ENCODE data around the gene ASXL1. TPM values are rescaled to one million over a fixed set of nuclear protein-coding genes. Genes with fewer than 3 reads are reported as not detected.

The ASXL1 gene
- total and polyA plus RNA-seq, 10 of the 15 experiments (the other 5 are each of a cell fraction or from before 2014, with no cell fraction given), result 11.0 to 87.6 (median 56.8) TPM

DNA sequence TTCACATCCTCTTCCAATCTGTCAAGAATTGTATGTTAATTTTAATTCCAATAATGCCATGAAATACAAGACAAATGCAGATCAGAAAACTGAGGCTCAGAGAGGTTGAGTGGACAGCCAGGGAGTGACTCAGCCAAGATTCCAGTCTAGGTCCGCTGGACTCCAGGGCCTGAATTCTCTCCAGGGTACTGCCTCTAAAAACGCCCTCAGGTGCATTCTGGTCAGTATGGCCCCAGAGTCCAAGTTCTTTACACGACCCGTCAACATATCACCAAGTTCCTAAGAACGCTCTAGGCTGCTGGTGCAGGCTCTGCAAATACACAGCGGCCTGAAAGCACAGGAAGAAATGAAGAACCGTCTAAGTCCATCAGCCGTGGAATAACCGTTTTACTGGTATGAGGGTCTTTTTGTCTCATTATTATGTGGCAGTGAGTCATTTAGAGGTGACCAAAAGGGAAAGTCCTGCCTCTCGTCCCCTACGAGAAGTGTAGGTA, 709 bp upstream of the ASXL1 start (continued):
- TF ChIP-seq, protein P1, sequence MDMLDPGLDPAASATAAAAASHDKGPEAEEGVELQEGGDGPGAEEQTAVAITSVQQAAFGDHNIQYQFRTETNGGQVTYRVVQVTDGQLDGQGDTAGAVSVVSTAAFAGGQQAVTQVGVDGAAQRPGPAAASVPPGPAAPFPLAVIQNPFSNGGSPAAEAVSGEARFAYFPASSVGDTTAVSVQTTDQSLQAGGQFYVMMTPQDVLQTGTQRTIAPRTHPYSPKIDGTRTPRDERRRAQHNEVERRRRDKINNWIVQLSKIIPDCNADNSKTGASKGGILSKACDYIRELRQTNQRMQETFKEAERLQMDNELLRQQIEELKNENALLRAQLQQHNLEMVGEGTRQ (IDR thresholded peaks at IDR 0.05; ENCODE audit: borderline replicate concordance, low read depth, low read length), result no peak
- TF ChIP-seq NBN (IDR thresholded peaks at IDR 0.05) (no peak; the same call in 1 of the 2 replicates), RUNX3 (IDR thresholded peaks at IDR 0.05; ENCODE audit: low read length) (peak; percentile 96), HCFC1 (IDR thresholded peaks at IDR 0.05; ENCODE audit: low read length) (no peak), TCF12 (IDR thresholded peaks at IDR 0.05; ENCODE audit: low read depth, low read length) (peak; percentile 33; the same call in 1 of the 2 replicates), EED (IDR thresholded peaks at IDR 0.05; ENCODE audit: low read depth) (peak; percentile 94), SRF (IDR thresholded peaks at IDR 0.05; ENCODE audit: low read depth in 2 of 2, low read length in 2 of 2) (peak in 1 of 2 experiments; percentile 85; a peak in 2 of 4 replicates), DPF2 (IDR thresholded peaks at IDR 0.05) (peak; percentile 96), SMC3 (IDR thresholded peaks at IDR 0.05; ENCODE audit: borderline replicate concordance, low read length) (no peak), PAX5 (IDR thresholded peaks at IDR 0.05; ENCODE audit: borderline replicate concordance, low read depth, low read length) (peak; percentile 89), POLR2AphosphoS2 (IDR thresholded peaks at IDR 0.05; ENCODE audit: low read depth, low read length) (peak; percentile 20; the same call in 1 of the 2 replicates)
- TF ChIP-seq, protein P2, sequence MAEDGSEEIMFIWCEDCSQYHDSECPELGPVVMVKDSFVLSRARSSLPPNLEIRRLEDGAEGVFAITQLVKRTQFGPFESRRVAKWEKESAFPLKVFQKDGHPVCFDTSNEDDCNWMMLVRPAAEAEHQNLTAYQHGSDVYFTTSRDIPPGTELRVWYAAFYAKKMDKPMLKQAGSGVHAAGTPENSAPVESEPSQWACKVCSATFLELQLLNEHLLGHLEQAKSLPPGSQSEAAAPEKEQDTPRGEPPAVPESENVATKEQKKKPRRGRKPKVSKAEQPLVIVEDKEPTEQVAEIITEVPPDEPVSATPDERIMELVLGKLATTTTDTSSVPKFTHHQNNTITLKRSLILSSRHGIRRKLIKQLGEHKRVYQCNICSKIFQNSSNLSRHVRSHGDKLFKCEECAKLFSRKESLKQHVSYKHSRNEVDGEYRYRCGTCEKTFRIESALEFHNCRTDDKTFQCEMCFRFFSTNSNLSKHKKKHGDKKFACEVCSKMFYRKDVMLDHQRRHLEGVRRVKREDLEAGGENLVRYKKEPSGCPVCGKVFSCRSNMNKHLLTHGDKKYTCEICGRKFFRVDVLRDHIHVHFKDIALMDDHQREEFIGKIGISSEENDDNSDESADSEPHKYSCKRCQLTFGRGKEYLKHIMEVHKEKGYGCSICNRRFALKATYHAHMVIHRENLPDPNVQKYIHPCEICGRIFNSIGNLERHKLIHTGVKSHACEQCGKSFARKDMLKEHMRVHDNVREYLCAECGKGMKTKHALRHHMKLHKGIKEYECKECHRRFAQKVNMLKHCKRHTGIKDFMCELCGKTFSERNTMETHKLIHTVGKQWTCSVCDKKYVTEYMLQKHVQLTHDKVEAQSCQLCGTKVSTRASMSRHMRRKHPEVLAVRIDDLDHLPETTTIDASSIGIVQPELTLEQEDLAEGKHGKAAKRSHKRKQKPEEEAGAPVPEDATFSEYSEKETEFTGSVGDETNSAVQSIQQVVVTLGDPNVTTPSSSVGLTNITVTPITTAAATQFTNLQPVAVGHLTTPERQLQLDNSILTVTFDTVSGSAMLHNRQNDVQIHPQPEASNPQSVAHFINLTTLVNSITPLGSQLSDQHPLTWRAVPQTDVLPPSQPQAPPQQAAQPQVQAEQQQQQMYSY (CRISPR knock-in tag; IDR thresholded peaks at IDR 0.05), result no peak
- TF ChIP-seq, protein P3, sequence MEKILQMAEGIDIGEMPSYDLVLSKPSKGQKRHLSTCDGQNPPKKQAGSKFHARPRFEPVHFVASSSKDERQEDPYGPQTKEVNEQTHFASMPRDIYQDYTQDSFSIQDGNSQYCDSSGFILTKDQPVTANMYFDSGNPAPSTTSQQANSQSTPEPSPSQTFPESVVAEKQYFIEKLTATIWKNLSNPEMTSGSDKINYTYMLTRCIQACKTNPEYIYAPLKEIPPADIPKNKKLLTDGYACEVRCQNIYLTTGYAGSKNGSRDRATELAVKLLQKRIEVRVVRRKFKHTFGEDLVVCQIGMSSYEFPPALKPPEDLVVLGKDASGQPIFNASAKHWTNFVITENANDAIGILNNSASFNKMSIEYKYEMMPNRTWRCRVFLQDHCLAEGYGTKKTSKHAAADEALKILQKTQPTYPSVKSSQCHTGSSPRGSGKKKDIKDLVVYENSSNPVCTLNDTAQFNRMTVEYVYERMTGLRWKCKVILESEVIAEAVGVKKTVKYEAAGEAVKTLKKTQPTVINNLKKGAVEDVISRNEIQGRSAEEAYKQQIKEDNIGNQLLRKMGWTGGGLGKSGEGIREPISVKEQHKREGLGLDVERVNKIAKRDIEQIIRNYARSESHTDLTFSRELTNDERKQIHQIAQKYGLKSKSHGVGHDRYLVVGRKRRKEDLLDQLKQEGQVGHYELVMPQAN (conservative IDR thresholded peaks at IDR 0.05), result no peak; the same call in 1 of the 2 replicates
- TF ChIP-seq, protein P4, sequence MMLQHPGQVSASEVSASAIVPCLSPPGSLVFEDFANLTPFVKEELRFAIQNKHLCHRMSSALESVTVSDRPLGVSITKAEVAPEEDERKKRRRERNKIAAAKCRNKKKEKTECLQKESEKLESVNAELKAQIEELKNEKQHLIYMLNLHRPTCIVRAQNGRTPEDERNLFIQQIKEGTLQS (IDR thresholded peaks at IDR 0.05; ENCODE audit: borderline replicate concordance, extremely low read depth, low read depth, low read length), result no peak
- TF ChIP-seq, protein P5, sequence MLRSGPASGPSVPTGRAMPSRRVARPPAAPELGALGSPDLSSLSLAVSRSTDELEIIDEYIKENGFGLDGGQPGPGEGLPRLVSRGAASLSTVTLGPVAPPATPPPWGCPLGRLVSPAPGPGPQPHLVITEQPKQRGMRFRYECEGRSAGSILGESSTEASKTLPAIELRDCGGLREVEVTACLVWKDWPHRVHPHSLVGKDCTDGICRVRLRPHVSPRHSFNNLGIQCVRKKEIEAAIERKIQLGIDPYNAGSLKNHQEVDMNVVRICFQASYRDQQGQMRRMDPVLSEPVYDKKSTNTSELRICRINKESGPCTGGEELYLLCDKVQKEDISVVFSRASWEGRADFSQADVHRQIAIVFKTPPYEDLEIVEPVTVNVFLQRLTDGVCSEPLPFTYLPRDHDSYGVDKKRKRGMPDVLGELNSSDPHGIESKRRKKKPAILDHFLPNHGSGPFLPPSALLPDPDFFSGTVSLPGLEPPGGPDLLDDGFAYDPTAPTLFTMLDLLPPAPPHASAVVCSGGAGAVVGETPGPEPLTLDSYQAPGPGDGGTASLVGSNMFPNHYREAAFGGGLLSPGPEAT (IDR thresholded peaks at IDR 0.05; ENCODE audit: low read depth), result peak; percentile 89; the same call in 1 of the 2 replicates
- TF ChIP-seq, protein P6, sequence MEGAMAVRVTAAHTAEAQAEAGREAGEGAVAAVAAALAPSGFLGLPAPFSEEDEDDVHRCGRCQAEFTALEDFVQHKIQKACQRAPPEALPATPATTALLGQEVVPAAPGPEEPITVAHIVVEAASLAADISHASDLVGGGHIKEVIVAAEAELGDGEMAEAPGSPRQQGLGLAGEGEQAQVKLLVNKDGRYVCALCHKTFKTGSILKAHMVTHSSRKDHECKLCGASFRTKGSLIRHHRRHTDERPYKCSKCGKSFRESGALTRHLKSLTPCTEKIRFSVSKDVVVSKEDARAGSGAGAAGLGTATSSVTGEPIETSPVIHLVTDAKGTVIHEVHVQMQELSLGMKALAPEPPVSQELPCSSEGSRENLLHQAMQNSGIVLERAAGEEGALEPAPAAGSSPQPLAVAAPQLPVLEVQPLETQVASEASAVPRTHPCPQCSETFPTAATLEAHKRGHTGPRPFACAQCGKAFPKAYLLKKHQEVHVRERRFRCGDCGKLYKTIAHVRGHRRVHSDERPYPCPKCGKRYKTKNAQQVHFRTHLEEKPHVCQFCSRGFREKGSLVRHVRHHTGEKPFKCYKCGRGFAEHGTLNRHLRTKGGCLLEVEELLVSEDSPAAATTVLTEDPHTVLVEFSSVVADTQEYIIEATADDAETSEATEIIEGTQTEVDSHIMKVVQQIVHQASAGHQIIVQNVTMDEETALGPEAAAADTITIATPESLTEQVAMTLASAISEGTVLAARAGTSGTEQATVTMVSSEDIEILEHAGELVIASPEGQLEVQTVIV (IDR thresholded peaks at IDR 0.05; ENCODE audit: borderline replicate concordance, partially characterized antibody), result no peak
